Measurements from ENCODE around the gene PRKAG2.

The PRKAG2 gene

DNA sequence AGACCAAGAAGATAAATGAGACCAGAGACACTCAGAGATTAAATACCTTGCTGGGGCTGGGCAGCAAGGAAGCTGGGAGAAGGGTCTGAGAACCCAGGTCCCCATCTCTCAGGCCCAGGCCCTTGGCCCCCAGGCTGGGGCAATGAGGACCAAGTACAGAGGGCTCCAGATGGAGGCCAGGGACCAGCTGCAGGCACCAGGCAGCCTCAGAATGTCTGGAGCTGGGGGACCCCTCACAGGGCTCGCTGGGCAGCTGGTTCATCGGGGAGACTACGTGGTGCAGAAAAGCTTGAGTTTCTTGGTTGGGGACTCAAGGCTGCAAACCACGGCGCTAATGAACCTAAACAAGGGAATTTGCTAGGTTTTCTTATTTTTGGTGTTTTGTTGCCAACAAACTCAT, 75.6 kb downstream of the PRKAG2 start:
- DNase-seq (ENCODE audit: low read depth): no peak

DNA sequence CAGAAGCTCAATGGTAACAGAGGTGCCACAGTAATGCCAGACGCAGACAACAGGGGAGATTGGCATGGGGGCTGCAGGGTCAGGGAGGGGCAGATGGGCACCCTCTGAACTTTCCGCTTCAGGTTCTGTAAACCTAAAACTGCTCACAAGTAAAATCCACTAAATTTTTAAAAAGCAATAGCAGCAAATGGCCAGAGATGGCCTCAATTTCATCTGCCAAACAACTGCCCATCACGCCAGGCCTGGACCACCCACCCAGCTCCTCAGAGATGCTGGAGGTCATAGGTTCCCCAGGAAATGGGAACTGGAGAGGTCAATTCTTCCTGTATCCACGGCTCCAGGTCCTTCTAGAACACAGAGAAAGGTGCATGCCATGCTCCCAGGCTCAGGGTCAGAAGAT, 76.1 kb downstream of the PRKAG2 start:
- DNase-seq (ENCODE audit: low read depth): no peak

DNA sequence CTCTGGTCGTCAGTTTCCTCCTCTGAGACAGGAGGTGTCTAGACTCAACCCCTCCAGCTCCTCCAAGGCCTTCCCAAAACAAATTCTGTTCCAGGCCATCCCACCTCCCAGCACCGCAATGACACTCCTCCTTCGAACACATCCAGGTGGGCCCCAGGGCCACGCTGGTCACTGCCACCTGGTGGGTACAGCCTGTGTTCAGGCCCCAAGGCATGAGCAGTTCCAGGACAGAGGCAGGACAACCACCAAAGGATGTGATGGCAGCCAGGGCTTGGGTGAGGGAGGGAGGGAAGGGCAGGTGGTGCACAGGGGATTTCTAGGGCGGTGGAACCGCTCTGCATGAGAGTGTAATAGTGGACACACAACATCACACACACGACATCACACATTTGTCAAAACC, 76.5 kb downstream of the PRKAG2 start:
- DNase-seq (ENCODE audit: low read depth): no peak

DNA sequence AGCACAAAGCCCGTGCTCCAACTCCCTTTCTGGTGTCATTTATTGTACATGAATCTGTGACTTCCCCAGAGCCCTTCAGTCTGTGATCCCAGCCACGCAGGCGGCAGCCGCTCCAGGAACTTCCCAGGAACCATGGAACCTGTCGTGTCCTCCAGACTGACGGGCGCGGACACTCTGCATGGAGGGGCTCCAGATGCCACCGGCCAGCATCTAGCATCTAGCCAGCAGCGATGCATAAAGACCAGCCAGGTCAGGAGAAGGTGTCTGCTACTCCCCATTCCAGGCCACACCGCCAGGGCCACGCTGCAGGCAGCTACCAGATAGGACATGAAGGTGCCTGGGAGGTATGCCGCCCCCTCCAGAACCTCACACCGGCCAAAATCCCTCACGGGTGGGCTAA, 77.4 kb downstream of the PRKAG2 start:
- no peak for DNase-seq (ENCODE audit: low read depth)

DNA sequence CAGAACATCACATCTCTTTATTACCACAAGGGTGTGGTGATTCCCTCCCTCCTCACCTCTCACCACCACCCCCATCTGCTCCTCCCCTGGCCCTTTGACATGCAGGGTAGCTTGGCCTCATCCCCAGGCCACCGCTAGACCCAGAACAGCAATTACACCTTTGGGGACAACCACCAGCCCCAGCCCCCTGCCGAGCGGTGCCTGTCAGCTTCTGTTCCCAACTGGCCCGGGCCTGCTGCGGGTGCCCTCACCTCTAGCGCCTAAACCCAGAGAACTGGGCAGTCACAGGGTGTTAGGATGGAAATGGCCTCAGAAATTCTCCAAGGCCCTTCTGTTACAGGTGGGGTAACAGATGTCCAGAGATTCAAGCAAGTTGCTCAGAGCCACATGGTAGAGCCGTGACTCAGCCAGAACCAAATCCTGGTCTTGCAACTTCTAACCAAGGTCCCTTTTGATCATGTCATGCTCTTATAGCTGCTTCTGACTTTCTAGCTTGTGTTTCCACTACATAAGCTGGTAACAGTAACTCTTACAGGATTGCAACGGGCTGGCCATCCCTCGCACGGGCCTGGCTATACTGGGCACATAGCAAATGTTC, 78.0 kb downstream of the PRKAG2 start:
- DNase-seq (ENCODE audit: low read depth): no peak

DNA sequence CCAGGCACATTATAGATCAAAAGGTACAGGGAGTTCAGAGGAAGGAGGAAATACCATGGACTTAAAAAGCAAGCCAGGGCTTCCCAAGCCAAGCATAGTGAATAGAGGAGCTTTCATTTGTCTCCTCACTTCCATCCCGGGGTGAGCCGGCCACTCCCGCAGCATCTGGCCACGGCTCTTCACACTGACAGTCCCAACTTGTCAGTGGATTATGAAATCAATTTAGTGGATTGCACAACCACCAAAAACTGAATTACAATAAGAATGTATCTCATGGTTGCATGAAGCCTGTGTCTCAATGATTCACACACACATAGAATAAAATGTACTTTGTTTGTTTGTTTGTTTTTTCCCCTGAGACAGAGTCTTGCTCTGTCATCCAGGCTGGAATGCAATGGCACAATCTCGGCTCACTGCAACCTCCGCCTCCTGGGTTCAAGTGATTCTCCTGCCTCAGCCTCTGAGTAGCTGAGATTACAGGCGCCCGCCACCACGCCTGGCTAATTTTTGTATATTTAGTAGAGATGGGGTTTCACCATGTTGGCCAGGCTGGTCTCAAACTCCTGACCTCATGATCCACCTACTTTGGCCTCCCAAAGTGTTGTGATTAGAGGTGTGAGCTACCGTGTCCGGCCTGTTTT, 79.1 kb downstream of the PRKAG2 start:
- peak; percentile 78 for DNase-seq (ENCODE audit: low read depth)

DNA sequence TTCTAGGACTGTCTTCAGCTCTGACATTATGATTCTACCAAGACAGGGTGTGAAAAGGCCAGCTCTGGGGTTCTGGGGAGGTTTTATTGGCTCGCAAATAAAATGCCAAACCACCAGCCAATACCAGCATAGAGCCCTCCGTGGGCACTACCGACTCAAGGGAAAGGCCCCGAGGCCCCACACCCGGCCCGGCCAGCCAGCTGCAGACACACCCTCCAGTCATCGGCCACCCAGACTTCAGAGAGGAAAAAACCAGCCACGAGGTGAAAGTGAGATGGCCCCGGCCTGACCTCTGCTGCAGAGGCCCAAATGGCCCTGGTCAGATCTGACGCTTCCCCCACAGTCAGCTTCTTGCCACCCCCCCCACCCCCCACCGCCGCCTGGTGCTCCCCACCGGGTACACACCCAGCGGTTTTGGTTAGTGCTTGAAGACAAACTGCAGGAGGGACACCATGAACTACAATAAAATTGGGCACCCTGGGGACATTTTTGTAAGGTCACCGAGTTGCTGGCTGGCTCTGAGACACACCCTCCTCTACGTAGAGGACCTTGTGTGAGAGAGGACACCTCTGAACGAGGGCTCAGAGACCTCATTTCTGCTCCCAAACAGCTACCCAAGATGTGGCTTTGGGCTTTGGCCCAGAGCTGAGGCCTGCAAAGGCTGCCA, 79.9 kb downstream of the PRKAG2 start:
- no peak for DNase-seq (ENCODE audit: low read depth)

DNA sequence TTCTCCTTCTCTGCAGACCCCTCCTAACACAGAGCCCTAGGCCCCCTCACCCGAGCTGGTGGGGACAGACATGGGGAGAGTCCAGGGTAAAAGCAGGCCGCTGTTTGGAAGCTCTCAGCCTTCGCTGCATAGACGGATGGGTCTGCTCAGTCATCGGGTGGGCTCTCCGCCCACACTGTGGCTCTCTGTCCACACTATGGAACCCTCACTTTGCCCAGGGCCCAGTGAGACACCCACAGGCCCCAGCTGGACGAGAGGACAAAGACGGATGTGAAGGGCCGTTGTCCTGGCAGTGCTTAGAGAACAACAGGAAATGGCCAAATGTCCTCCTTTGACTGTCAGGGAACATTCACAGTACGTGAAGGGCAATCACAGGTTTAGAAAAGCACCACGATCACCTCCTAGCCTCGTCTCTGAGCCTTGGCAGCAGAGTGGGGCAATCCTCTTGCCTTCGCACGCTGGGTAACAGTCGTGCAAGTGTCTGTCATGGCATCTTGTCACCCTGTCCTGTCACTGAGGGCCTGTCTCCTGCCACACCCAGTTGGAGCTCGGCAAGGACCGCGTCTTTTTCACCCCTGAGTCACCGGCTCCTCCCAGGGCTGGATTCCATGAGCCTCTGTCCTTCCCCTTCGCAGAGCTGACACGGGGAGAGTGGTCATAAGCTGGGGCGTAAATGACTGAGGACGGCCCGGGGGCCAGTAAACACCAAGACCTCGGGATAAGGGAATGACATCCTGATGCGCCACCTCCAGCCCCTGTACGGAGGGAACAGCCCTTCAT, 80.6 kb downstream of the PRKAG2 start:
- DNase-seq (ENCODE audit: low read depth): peak; percentile 52

DNA sequence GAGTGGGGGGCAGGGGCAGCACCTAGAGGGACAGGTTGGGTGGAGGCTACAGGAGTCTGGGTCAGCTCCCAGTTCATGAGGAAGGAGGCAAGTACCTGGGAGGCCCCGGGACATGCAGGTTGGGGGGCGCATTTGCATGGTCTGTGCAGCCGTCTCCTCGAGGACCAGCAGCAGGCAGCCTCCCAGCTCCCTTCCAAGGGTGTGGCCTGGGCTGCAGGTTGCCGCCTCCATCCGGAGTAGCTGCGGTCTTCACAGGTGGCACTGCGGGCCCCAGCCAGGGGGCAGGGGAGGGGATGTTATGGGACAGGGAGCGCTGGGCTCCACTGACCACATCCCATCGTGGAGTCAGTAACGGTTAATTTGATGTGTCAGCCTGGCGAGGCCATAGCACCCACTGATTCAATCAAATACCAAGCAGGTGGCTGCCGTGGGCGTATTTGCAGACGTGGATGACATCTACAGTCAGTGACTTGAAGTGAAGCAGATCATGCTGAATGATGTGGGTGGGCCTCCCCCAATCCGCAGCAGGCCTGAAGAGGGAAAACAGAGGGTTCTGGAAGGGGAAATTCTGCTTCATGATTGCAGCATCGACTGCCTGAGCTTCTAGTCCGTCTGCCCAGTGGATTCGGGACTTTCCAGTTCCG, 81.6 kb downstream of the PRKAG2 start:
- no peak for DNase-seq (ENCODE audit: low read depth)

DNA sequence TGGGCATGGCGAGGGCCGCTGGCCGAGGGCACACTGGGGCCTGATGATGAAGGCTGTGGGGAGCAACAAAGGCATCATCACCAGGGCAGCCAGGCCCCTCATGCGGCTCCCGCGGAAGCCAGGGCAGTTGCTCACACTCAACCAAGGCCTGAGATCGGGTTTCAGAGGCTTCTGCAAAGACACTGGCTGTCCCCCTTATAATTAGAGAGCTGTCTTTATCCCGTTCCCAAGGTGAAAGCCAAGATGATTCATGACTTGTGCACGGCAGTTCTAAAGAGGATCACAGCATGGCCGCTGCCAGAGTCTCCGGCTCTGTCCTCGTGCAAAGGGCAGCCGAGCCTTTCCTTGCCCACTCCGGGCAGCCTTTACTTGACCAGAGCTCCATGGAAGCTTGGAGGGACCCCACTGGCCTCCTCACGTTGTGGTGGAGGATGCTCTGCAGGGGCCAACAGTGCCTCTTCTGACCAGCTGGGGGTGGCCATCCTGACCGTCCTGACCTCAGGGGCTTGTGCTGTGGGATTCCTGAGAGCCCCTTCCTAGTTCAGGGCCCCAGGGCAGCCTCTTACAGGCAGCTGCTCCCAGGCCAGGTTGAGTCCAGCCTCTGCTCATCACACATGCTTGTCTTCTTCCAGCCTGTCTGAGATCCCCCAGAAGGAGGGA, 82.3 kb downstream of the PRKAG2 start:
- no peak for DNase-seq (ENCODE audit: low read depth)

DNA sequence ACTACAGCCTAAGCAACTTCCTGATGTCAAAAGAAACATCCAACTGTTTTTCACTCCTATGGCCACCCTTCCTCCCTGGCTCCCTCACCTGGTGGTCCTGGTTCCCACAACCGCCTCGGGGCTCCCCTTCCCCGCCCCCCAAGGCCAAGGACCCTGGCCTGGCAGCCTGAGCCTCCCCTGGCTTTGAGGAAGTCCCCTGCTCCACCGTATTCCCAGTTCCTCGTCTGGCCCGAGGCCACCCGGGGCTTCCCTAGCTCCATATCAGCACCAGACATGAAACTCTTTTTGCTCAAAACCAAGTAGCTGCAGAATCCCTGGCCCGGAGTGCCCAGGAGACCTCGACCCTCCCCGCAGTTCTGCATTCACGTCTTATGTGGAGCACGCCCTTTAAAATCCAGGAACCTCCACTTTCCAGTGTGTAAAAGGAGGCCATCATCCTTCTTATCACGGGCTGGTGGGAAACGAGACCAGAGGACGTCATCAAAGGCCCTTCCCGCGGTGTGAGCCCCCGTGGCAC, 82.9 kb downstream of the PRKAG2 start:
- DNase-seq (ENCODE audit: low read depth): no peak

DNA sequence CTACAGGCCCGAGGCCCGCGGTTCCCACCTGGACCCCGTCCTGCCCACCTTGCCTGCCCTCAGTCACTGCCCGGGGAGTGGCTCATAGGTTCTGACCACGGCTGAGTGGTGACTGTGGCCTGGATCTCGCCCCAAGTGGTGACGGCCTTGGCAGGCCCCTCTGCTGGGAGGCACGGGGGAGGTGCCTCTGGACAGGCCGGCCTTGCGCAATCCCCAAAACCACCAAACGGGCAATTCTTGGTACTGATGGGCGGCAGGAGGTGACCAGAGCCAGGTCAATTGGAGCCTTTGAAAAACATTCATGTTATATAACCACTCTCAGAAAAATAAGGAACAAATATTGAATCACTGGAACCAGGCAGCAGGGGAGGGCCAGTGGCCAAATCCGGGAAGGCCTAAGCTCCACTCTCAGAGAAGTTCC, 83.4 kb downstream of the PRKAG2 start:
- DNase-seq (ENCODE audit: low read depth): no peak

DNA sequence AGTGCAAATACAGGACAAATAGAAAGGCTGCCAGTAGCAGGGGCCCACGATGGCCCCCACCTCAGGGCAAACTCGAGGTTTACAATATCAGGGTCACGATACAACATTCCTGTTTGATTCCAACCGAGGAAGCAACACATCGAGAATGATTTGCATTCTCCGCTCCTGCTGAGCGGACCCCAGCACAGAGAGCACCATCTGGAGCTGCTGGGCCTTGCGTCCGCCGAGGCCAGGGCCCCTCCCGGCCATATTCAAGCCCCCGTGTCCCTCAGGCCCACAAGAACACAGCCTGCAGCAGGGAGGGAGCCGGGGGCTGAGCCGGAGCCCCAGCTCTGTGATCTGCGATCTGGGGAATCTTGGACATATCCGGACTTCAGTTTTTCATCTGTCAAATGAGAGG, 84.3 kb downstream of the PRKAG2 start:
- DNase-seq (ENCODE audit: low read depth): no peak

DNA sequence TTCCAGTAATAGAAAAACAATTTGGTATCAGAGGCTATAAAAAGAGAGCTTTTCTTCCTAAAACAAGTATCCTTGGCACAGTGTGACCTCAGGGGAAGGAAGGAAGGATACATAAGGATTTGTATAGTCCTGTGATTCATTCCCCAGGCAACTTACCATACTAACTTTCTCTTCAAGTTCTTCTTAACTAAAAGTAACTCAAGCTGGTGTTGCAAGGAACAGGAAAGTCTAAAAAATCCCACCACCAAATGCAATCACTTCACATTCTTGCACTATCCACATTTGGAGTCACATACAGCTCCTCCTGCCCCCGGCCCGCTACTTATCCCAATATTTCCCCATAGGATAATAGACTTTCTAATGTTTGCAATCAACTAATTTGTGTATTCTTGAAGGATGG, 84.8 kb downstream of the PRKAG2 start:
- no peak for DNase-seq (ENCODE audit: low read depth)

DNA sequence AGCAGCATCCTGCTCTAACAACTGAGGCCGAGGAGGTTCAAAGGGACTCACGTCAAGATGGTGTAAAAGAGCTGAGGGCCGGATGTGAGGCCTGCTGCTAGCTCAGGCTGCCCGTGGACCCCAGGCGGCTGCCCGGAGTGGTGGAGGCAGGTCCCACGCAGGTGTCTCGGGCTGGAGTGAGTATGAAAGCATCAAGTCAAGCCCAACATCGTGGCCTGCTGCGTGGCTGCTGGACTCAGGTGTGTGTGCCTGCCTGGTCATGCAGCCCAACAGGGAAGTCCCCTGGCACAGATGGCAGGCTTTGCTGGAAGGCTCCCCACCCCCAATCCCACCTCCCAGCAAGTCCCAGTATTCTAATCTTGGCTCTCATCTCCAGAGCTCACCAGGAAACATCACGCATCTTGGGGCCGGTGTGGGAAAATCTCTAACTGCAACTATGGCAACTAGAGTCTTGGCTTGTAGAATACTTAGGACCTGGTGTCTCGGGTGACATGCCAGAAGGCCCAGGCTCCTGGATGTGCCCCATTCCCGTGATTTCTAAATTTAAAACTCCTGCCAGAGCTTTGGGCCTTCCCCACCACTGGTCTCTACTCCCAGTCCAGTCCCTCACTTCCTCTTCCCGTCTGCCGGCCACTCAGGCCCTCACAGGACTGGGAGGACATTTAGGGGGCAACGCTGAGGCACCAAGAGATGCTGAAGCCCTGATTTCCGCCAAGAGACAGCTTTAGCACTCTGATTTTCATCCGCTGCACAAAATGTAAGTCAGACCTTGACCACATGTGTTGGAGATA, 85.9 kb downstream of the PRKAG2 start:
- no peak for DNase-seq (ENCODE audit: low read depth)

DNA sequence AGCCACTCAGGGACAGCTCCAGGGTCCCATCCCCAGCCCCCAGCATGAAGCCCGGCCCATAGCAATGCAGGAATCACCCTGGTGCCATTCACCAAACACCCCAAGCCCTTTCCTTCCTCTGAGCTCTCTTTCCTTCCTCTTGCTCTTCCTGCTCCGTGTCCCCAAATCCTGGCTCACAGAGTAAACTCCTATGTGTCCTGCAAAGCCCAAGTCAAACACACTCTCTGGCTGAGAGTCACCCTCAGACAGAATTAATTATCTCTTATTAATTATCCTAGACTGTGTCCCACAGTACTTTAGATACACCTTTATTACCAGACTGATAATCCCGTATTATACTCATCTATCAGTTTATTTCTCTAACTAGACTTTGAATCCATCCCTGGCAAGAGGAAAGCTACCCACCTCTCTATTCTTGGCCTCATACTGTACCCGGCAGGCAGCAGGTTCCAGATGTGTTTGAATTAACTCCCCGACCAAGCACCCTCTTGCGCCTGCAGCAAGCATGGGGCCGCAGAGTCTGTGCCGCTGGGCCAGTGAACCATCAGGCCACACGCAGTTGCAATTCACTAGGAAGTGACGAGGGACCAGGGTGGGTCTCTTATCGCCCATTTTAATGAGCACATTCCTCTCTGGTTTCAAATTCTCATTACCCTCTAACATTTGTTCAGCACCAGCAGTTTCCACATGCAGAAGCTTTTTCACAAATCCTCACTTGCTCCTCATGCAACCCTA, 86.7 kb downstream of the PRKAG2 start:
- DNase-seq (ENCODE audit: low read depth): no peak

DNA sequence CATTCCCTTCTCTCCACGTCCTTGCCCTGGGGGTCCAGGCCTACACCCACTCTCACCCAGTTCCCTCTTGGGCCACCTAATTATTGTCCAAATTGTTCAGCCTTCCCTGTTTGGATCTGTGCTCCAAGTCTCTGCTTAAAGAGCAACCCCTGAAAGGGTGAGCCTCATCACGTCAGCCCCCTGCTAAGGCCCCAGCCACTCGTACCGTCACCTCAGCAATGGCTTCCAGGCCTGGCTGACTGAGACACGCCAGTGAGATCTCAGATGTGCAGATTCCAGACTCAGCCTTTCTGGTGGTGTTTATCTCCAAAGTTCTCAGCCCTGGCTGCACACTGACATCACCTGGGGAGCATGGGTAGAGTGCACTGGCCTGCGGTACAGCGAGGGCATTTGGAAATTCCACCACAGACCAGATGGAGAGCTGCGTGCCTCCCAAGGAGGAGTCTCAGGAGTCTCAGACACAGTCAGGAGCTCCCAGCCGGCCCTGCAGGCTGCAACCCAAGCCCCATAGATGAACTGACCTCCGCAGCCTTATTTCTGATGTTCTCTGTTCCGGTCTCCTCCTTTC, 87.5 kb downstream of the PRKAG2 start:
- no peak for DNase-seq (ENCODE audit: low read depth)

DNA sequence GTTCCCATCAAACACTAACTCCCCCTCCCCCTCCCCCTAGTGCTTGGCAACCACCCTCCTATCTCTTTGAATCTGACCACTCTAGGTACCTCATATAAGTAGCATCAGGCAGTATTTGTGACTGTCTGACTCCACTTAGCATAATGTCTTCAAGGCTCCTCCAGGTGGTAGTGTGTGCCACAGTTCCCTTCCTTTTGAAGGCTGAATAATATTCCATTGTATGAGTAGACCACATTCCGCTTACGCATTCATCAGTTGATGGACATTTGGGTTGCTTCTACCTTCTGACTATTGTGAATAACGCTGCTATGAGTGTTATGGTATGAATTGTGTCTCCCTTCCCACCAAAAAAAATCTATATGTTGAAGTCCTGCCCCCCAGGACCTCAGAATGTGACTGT, 89.6 kb downstream of the PRKAG2 start:
- DNase-seq (ENCODE audit: low read depth): no peak

DNA sequence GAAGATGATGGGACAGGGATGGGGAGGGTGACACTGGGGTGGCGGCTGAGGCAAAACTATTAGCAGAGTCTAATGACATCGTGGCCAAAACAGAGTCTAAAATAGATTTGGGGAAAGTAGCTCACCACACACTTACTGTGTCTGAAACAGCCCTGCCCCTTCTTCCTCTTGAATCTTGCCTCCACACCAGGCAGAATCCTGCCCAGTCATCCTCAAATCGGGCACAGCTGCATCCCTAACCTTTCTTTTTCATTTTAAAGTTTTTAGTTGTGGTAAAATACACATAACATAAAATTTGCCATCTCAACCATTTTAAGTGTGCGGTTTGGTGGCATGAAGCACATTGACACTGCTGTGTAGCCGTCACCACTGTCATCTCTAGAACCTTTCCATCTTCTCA, 90.0 kb downstream of the PRKAG2 start:
- no peak for DNase-seq (ENCODE audit: low read depth)

DNA sequence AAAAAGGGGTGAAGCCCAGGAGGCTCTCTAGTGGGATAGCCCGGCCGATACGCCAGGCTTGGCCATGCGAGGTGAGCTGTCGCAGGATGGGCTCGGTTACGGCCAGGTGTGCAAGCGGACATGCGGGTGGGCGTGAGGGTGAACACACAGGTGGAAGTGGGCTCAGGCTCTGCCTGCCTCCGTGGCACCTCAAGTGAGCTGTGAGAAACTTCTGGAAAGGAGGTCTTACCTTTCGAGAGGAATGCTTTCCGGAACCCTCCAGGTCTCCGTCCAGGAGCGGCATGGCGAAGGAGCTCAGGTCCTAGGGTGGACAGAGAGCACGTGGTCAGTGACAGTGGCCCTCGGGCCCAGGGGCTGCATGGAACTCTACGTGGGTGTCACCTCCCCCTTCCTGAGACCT, 90.7 kb downstream of the PRKAG2 start:
- DNase-seq (ENCODE audit: low read depth): no peak

All from GM04504 (cell line).